Type B pancreatic cell (in vitro differentiated cells): ENCODE measurements around the gene IMMP2L. TPM values are rescaled to one million over a fixed set of nuclear protein-coding genes. Genes with fewer than 3 reads are reported as not detected.
A peak's percentile ranks its signal among the peaks of the same experiment; 100 is the strongest.

Experiments used
- DNase-seq: peaks from one replicate; pipeline ENCODE4 v3.0.0; 2021; ENCODE audit warnings: mixed read lengths; ENCODE audit not compliant: unreplicated experiment; ENCODE audit errors: extremely low spot score
- H3K27ac Mint-ChIP-seq: 2 replicates; pipeline ENCODE4 v1.8.0; 2021; ENCODE audit warnings: mild to moderate bottlenecking, mixed read lengths
- H3K27me3 Mint-ChIP-seq: 2 replicates; pipeline ENCODE4 v1.8.0; 2021; ENCODE audit warnings: mixed read lengths
- H3K36me3 Mint-ChIP-seq: 2 replicates; pipeline ENCODE4 v1.8.0; 2021; ENCODE audit warnings: mixed read lengths
- H3K4me1 Mint-ChIP-seq: one replicate; pipeline ENCODE4 v1.8.0; 2021; ENCODE audit warnings: mixed read lengths; ENCODE audit not compliant: unreplicated experiment
- H3K4me3 Mint-ChIP-seq: 2 replicates; pipeline ENCODE4 v1.8.0; 2021; ENCODE audit warnings: mild to moderate bottlenecking, mixed read lengths
- H3K9me3 Mint-ChIP-seq: 2 replicates; pipeline ENCODE4 v1.8.0; 2021; ENCODE audit warnings: mixed read lengths
- total RNA-seq: library from RNA; stranded (reverse); gene quantifications from 2 replicates; pipeline ENCODE4 v1.2.1, GENCODE V29; 2021; ENCODE audit warnings: low replicate concordance
- TF ChIP-seq, protein P1 (sequence below): fragments of 200-600 bp; sonication (generic); conservative IDR thresholded peaks from 2 replicates; pipeline ENCODE4 v1.5.0; 2021; ENCODE audit warnings: antibody characterized with exemption, mild to moderate bottlenecking

Gene IMMP2L
- total RNA-seq, 1 donor from 2014 or later: 23.0 TPM

DNA sequence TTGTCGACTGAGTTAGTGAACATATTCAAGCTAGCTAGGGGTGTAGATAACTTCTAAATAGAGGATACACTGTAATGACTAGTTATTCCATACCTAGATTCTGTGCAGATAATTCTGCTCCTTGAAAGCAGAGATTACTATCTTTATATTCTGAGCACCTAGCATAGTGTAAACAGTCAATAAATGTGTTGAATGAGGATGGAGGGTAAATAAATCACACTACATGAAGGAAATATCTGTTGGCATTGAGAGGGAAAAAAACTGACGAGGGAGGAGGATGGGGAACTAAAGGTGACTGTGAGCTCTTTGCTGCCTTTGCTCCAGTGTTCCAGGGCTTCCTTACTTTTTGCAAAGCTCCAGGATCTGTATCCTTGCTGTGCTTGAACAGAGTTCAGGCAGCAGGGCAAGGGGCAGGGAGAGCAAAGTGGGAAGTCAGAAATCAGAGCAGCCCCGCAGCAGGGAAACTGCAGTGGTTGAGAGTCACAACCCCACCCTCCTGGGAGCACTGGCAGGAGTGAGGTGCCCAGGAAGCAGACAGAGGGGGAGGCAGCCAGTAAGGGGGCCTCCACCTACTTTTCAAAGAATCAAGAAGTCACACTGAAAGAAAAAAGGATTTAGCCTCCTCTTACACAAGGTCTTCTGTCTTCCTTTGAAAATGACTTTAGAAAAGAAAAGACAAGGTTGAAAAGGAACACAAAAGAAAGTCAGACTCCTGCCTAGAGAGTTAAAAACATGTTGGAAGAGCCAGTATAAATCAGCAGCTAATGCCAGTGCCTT is 543.1 kb downstream of the IMMP2L start:
- Mint-ChIP-seq H3K27me3 (no peaks in the 10 kb centered on the region), H3K27ac (peak overlapping the region; percentile 9), H3K4me1 (peaks cover 16% of the 10 kb centered on the region), H3K4me3 (no peak overlapping the region), H3K36me3 (no peaks in the 10 kb centered on the region), H3K9me3 (peaks cover 3% of the 10 kb centered on the region)
- no peak for DNase-seq
- TF ChIP-seq, protein P1, sequence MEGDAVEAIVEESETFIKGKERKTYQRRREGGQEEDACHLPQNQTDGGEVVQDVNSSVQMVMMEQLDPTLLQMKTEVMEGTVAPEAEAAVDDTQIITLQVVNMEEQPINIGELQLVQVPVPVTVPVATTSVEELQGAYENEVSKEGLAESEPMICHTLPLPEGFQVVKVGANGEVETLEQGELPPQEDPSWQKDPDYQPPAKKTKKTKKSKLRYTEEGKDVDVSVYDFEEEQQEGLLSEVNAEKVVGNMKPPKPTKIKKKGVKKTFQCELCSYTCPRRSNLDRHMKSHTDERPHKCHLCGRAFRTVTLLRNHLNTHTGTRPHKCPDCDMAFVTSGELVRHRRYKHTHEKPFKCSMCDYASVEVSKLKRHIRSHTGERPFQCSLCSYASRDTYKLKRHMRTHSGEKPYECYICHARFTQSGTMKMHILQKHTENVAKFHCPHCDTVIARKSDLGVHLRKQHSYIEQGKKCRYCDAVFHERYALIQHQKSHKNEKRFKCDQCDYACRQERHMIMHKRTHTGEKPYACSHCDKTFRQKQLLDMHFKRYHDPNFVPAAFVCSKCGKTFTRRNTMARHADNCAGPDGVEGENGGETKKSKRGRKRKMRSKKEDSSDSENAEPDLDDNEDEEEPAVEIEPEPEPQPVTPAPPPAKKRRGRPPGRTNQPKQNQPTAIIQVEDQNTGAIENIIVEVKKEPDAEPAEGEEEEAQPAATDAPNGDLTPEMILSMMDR: no peak

DNA sequence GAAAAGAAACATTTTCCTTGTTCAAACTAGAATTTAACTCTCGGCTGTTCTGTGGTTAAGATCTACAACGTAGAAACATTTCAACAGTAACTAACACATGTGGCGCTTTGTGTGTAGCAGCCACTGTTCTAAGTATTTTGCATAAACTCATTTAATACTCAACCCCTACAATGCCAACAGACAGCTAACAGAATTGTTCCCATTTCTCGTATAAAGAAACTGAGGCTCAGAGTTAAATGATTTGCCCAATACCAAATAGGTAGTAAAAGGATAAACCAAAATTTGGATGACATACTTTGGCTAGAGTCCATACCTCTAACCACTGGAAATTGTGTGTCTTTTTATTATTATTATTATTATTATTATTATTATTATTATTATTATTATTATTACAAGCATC is 543.8 kb downstream of the IMMP2L start:
- Mint-ChIP-seq H3K4me1 (peaks cover 16% of the 10 kb centered on the region), H3K4me3 (no peak overlapping the region), H3K27ac (no peak overlapping the region), H3K27me3 (no peaks in the 10 kb centered on the region), H3K9me3 (peaks cover 3% of the 10 kb centered on the region), H3K36me3 (no peaks in the 10 kb centered on the region)
- no peak for DNase-seq
- TF ChIP-seq, protein P1: no peak

DNA sequence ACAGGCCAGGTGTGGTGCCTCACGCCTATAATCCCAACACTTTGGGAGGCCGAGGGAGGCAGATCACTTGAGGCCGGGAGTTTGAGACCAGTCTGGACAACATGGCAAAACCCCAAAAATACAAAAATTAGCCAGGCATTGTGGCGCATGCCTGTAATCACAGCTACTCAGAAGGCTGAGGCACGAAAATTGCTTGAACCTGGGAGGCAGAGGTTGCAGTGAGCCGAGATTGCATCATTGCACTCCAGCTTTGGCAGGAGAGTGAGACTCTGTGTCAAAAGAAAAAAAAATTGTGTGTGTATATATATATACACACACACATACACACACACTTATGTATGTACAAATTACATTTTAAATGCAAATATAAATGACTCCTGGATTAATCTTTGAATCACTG is 548.2 kb downstream of the IMMP2L start:
- TF ChIP-seq, protein P1: no peak
- Mint-ChIP-seq H3K27me3 (no peaks in the 10 kb centered on the region), H3K9me3 (no peaks in the 10 kb centered on the region), H3K27ac (no peak overlapping the region), H3K4me3 (no peak overlapping the region), H3K36me3 (no peaks in the 10 kb centered on the region), H3K4me1 (peaks cover 15% of the 10 kb centered on the region)
- no peak for DNase-seq

DNA sequence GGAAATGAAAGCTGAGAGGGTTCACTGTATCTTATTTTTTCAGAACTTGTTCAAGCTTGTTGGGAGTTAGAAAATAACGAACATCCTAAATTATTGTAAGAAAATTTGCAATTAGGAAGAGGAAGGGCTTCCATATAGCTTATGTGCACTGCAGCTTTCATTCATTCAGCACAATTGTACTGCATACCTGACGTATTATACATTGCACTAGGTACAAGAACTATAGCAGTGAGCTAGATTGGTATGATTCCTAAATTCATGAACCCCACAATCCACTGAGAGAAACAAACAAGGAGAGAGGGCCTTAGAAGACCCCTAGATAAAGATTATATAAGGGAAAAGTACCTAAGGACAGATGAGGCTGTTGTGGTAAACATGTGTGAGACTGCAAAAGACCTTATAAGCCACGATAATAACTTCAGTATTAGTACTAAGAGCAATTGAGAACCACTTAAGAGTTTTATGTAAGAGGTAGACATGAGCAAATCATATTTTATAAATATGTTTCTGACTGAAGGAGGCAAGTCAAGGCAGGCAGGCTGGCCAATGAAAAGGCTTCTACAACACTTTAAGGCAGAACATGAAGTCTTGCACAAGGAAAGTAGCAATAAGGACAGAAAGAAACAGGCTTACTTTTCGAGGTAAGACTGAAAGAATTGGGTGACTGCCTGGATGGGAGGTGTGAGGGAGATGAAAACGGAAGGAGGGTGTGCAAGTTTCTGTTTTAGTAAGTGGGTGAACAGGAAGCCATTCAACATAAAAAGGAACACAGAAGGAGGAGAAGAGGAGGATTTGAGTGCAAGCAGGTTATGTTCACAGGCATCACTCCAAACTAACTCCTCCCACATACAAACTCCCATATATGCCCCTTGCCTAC is 549.3 kb downstream of the IMMP2L start:
- Mint-ChIP-seq H3K27ac (no peak overlapping the region), H3K36me3 (no peaks in the 10 kb centered on the region), H3K27me3 (no peaks in the 10 kb centered on the region), H3K4me1 (peaks cover 7% of the 10 kb centered on the region), H3K4me3 (no peak overlapping the region), H3K9me3 (no peaks in the 10 kb centered on the region)
- no peak for DNase-seq
- TF ChIP-seq, protein P1: no peak

DNA sequence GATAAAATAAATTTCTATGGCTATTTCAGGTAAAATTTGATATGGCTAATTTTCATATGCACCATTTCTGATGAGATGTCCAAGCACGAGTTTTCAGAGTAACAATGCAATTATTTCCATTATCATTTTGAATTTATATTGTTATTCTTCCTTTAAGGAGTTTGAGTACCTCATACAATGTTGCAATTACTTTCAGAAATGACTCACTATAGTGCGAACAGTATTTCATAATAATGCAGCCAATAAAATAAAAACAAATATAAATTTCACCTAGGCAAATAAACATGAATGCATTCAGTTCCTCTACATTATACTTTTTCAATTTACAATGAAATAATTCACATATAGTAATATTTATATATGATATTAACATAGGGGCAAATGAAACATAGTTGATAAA is 550.1 kb downstream of the IMMP2L start:
- TF ChIP-seq, protein P1: no peak
- Mint-ChIP-seq H3K27ac (no peak overlapping the region), H3K4me3 (no peak overlapping the region), H3K4me1 (peaks cover 5% of the 10 kb centered on the region), H3K36me3 (no peaks in the 10 kb centered on the region), H3K9me3 (no peaks in the 10 kb centered on the region), H3K27me3 (no peaks in the 10 kb centered on the region)
- DNase-seq: no peak
